ENCODE measurements around the gene UBE2R2. TPM values are rescaled to one million over a fixed set of nuclear protein-coding genes. Genes with fewer than 3 reads are reported as not detected.

The UBE2R2 gene
- total RNA-seq, 2 experiments from 2014 or later, result 13.7 to 57.3 TPM

DNA sequence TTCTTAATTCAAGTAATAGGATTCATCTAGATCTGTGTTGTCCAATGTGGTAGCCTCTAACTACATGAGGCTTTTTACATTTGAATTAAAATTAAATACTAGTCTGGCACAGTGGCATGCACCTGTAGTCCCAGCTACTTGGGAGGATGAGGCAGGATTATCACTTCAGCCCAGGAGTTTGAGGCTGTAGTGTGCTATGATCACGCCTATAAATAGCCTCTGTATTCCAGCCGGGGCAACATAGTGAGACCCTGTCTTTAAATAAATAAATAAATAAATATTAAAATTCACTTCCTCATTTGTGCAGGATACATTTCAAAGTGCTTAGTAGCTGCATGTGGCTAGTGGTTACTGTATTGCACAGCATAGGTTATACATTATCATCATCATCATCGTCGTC lies 91.8 kb downstream of the UBE2R2 start:
- intact Hi-C loops (cut with micrococcal nuclease; ENCODE audit: unreplicated experiment), result no loop called here
- H3K4me1 ChIP-seq (ENCODE audit: insufficient read depth, low read length, poor library complexity, severe bottlenecking), result no peaks in the 10 kb centered on the region
- H3K27ac ChIP-seq (ENCODE audit: low read depth, low read length, poor library complexity, severe bottlenecking), result no peak overlapping the region
- no peaks in the 10 kb centered on the region for H3K9me2 ChIP-seq (ENCODE audit: insufficient read depth, low read length)
- peaks cover 25% of the 10 kb centered on the region; the same call in 1 of the 2 replicates for H3K79me2 ChIP-seq (ENCODE audit: insufficient read depth, low read depth, low read length)
- CTCF ChIA-PET (ENCODE audit: unreplicated experiment), result no interaction called here
- H3K4me3 ChIP-seq (ENCODE audit: low read depth, low read length, poor library complexity, severe bottlenecking), result no peak overlapping the region
- no peak for DNase-seq (ENCODE audit: low spot score)
- H3K4me2 ChIP-seq (ENCODE audit: low read length), result no peak overlapping the region
- H3K9me3 ChIP-seq (ENCODE audit: low read length), result no peaks in the 10 kb centered on the region; the same call in 1 of the 2 replicates
- H2AFZ ChIP-seq (ENCODE audit: low read length), result no peak overlapping the region
- POLR2A ChIA-PET, result no interaction called here
- no TSS peak for BruUV-seq (replicated peaks)
- TF ChIP-seq EZH2phosphoT487 (IDR thresholded peaks at IDR 0.05; ENCODE audit: borderline replicate concordance, low read depth, low read length) (no peak), CTCF (conservative IDR thresholded peaks at IDR 0.05; ENCODE audit: low read length) (no peak)
- H4K20me1 ChIP-seq (ENCODE audit: insufficient read depth, low read length), result no peaks in the 10 kb centered on the region
- H3K36me3 ChIP-seq (ENCODE audit: insufficient read depth, low read length), result peaks cover 72% of the 10 kb centered on the region

DNA sequence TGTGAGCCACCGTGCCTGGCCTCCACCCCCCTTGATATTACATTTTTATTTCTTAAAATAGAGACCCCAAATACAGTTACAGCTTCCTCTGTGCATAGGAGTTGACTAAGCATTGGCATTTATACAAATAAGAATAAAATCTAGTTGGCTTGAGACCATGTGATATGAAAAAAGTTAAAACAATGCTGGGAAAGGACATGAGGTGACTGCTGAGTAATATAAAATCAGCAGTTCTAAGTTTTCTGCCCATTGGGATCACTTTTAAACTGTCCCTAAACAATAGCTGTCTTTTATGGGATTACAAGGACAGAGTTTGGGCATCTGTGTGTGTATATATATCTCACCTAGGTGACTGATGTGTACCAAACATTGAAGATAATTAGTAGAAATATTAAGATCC lies 96.6 kb downstream of the UBE2R2 start:
- ChIA-PET CTCF (ENCODE audit: unreplicated experiment) (no interaction called here), POLR2A (interaction anchor here (0.5 to 1.5 kb wide), 2 partner anchors 23 to 277 kb away, joined by 4 read pairs; no protein-coding TSS in a partner anchor)
- Histone ChIP-seq H3K27ac (ENCODE audit: low read depth, low read length, poor library complexity, severe bottlenecking) (no peak overlapping the region), H3K36me3 (ENCODE audit: insufficient read depth, low read length) (peaks cover 85% of the 10 kb centered on the region), H3K79me2 (ENCODE audit: insufficient read depth, low read depth, low read length) (peaks cover 15% of the 10 kb centered on the region; the same call in 1 of the 2 replicates), H3K9me2 (ENCODE audit: insufficient read depth, low read length) (no peaks in the 10 kb centered on the region), H3K4me2 (ENCODE audit: low read length) (no peak overlapping the region), H3K4me3 (ENCODE audit: low read depth, low read length, poor library complexity, severe bottlenecking) (no peak overlapping the region), H4K20me1 (ENCODE audit: insufficient read depth, low read length) (no peaks in the 10 kb centered on the region), H2AFZ (ENCODE audit: low read length) (no peak overlapping the region), H3K9me3 (ENCODE audit: low read length) (no peaks in the 10 kb centered on the region), H3K4me1 (ENCODE audit: insufficient read depth, low read length, poor library complexity, severe bottlenecking) (no peaks in the 10 kb centered on the region)
- intact Hi-C loops (cut with micrococcal nuclease; ENCODE audit: unreplicated experiment), result no loop called here
- TF ChIP-seq EZH2phosphoT487 (IDR thresholded peaks at IDR 0.05; ENCODE audit: borderline replicate concordance, low read depth, low read length) (no peak), CTCF (conservative IDR thresholded peaks at IDR 0.05; ENCODE audit: low read length) (no peak)
- BruUV-seq (replicated peaks), result no TSS peak
- DNase-seq (ENCODE audit: low spot score), result no peak

DNA sequence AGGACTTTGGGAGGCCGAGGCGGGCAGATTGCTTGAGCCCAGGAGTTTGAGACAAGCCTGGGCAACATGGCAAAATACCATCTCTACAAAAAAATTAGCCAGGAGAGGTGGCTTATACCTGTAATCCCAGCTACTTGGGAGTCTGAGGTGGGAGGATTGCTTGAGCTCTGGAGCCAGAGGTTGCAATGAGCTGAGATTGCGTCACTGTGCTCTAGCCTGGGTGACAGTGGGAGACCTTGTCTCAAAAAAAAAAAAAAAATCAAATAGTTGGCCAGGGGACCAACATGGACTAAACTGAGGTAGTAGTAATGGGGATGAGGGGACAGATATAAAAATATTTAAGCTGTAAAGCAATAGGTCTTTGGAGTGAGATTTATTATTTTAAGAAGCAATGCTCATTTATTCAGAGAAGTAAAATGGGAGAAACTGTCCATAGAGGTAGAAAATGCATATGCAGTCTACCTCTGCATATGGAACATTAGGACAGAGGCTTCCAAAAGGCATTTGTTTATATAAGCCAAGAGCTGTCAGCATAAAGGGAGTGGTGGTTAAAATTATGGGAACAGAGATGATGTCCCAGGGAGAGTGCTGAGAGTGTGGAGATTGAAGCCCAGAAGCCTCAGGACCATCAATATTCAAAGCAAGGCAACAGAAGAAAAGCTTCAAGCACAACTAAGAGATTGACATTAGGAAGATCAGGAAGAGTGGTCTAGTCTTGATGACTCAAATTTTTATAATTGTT lies 98.1 kb downstream of the UBE2R2 start:
- H3K9me3 ChIP-seq (ENCODE audit: low read length), result no peaks in the 10 kb centered on the region
- no peak overlapping the region for H2AFZ ChIP-seq (ENCODE audit: low read length)
- H3K4me3 ChIP-seq (ENCODE audit: low read depth, low read length, poor library complexity, severe bottlenecking), result no peak overlapping the region
- peaks cover 86% of the 10 kb centered on the region for H3K36me3 ChIP-seq (ENCODE audit: insufficient read depth, low read length)
- no peaks in the 10 kb centered on the region for H4K20me1 ChIP-seq (ENCODE audit: insufficient read depth, low read length)
- H3K27ac ChIP-seq (ENCODE audit: low read depth, low read length, poor library complexity, severe bottlenecking), result no peak overlapping the region
- H3K9me2 ChIP-seq (ENCODE audit: insufficient read depth, low read length), result no peaks in the 10 kb centered on the region
- BruUV-seq (replicated peaks), result no TSS peak
- no peak for TF ChIP-seq CTCF (conservative IDR thresholded peaks at IDR 0.05; ENCODE audit: low read length)
- TF ChIP-seq EZH2phosphoT487 (IDR thresholded peaks at IDR 0.05; ENCODE audit: borderline replicate concordance, low read depth, low read length), result no peak
- intact Hi-C loops (cut with micrococcal nuclease; ENCODE audit: unreplicated experiment), result no loop called here
- H3K79me2 ChIP-seq (ENCODE audit: insufficient read depth, low read depth, low read length), result peaks cover 3% of the 10 kb centered on the region; the same call in 1 of the 2 replicates
- DNase-seq (ENCODE audit: low spot score), result no peak
- ChIA-PET CTCF (ENCODE audit: unreplicated experiment) (no interaction called here), POLR2A (interaction anchor here (0.7 kb wide), 2 partner anchors 756 to 1639 kb away, joined by 3 read pairs; no protein-coding TSS in a partner anchor)
- H3K4me1 ChIP-seq (ENCODE audit: insufficient read depth, low read length, poor library complexity, severe bottlenecking), result no peaks in the 10 kb centered on the region
- no peak overlapping the region for H3K4me2 ChIP-seq (ENCODE audit: low read length)

All from OCI-LY7 (cell line).